Testis (tissue), 3 donors: ENCODE data around the gene FAT2. TPM values are rescaled to one million over a fixed set of nuclear protein-coding genes. Genes with fewer than 3 reads are reported as not detected.

Experiments used
- DNase-seq: peaks from one replicate; pipeline ENCODE4 v3.0.0-alpha.2; 2019
- H3K27ac ChIP-seq, 2 donors: fragments of 200-600 bp; sonication (generic); one replicate each; pipeline ENCODE4 v1.5.1; 2019
- H3K27me3 ChIP-seq: fragments of 200-600 bp; sonication (generic); one replicate; pipeline ENCODE4 v1.5.1; 2019
- H3K36me3 ChIP-seq: fragments of 200-600 bp; sonication (generic); one replicate; pipeline ENCODE4 v1.5.1; 2017; ENCODE audit warnings: low read depth; ENCODE audit errors: missing control alignments
- H3K4me1 ChIP-seq: fragments of 200-600 bp; sonication (generic); one replicate; pipeline ENCODE4 v1.5.1; 2019
- H3K4me3 ChIP-seq, 2 donors: fragments of 200-600 bp; sonication (generic); one replicate each; pipeline ENCODE4 v1.5.1; 2017 to 2019
- H3K9me3 ChIP-seq: fragments of 200-600 bp; sonication (generic); one replicate; pipeline ENCODE4 v1.5.1; 2017
- CTCF ChIP-seq, 3 experiments: fragments of 450-650 bp in 2 of 3; fragments of 200-600 bp in 1 of 3; sonication (generic) in 1 of 3; IDR thresholded peaks; one replicate each; pipeline ENCODE4 v1.5.1; 2016 to 2019; ENCODE audit warnings: antibody characterized with exemption in 3 of 3, mild to moderate bottlenecking in 2 of 3, moderate library complexity in 1 of 3
- POLR2A ChIP-seq: fragments of 450-650 bp; IDR thresholded peaks from one replicate; pipeline ENCODE4 v1.6.1; 2017; ENCODE audit warnings: antibody characterized with exemption, mild to moderate bottlenecking, moderate library complexity
- WGBS, 2 donors: methylation state at CpG; one replicate each; pipeline ENCODE4 v1.1.5; 2018; 5-methylcytosine and 5-hydroxymethylcytosine counted together
- intact Hi-C: fragments of 100-400 bp; cut with DNase I; formaldehyde crosslinking; loops from one replicate; pipeline ENCODE4 v1.15.1; 2023; ENCODE audit warnings: low total_unique reads
- polyA plus RNA-seq: library from polyadenylated mRNA; stranded (reverse); fragments of 350-450 nt; fragmentation: Illumina TruSeq; extraction: RNeasy Lipid Tissue Mini Kit (QIAGEN cat#74804); gene quantifications from one replicate; pipeline ENCODE4 v1.2.3, GENCODE V29; 2014; ENCODE audit warnings: low read depth, low replicate concordance; ENCODE audit not compliant: insufficient read depth
- total RNA-seq, 2 donors: library from RNA; depleted of rRNA; stranded (reverse); fragments of >200 nt; gene quantifications; one replicate each; pipeline ENCODE4 v1.2.3, GENCODE V29; 2016

FAT2 gene
- total and polyA plus RNA-seq, 3 donors from 2014 or later: 10.3 to 21.8 (median 18.0) TPM

- intact Hi-C loops: no loop called here
- Histone ChIP-seq H3K27ac (no peak overlapping the region), H3K4me1 (no peaks in the 10 kb centered on the region), H3K36me3 (no peaks in the 10 kb centered on the region), H3K27me3 (no peaks in the 10 kb centered on the region), H3K4me3 (no peak overlapping the region), H3K9me3 (no peaks in the 10 kb centered on the region)
- no peak for DNase-seq
- WGBS, 2 donors: 97 to 98% methylated on average over 10 of the region's 10 CpGs
- no peak for TF ChIP-seq CTCF (IDR thresholded peaks at IDR 0.05)
- TF ChIP-seq POLR2A: no peak
Observed at GRCh38 chr5:151553130-151553670, 37.9 kb downstream of the FAT2 start.

GRCh38 chr5:151551985-151552384 is 39.1 kb downstream of the FAT2 start:
- Histone ChIP-seq H3K27me3 (no peaks in the 10 kb centered on the region), H3K9me3 (no peaks in the 10 kb centered on the region), H3K4me1 (no peaks in the 10 kb centered on the region), H3K27ac (no peak overlapping the region), H3K4me3 (no peak overlapping the region), H3K36me3 (no peaks in the 10 kb centered on the region)
- 80 to 85% methylated on average over 3 of the region's 3 CpGs for WGBS, 2 donors
- no peak for TF ChIP-seq POLR2A
- intact Hi-C loops: no loop called here
- DNase-seq: no peak

- no peak for DNase-seq
- intact Hi-C loops: no loop called here
- Histone ChIP-seq H3K27ac (no peak overlapping the region), H3K27me3 (no peaks in the 10 kb centered on the region), H3K4me3 (no peak overlapping the region), H3K4me1 (no peaks in the 10 kb centered on the region), H3K36me3 (no peaks in the 10 kb centered on the region), H3K9me3 (no peaks in the 10 kb centered on the region)
- WGBS, 2 donors: 92% methylated on average over 2 of the region's 2 CpGs
- TF ChIP-seq POLR2A: no peak
- no peak for TF ChIP-seq CTCF (IDR thresholded peaks at IDR 0.05)
Observed at GRCh38 chr5:151550146-151550545, 41.0 kb downstream of the FAT2 start.

GRCh38 chr5:151549713-151550112 is 41.4 kb downstream of the FAT2 start:
- intact Hi-C loops: no loop called here
- H3K4me1 ChIP-seq: no peaks in the 10 kb centered on the region
- DNase-seq: no peak
- no peaks in the 10 kb centered on the region for H3K36me3 ChIP-seq
- WGBS, 2 donors: 85% methylated on average over 2 of the region's 2 CpGs
- no peaks in the 10 kb centered on the region for H3K9me3 ChIP-seq
- H3K4me3 ChIP-seq: no peak overlapping the region
- TF ChIP-seq POLR2A: no peak
- TF ChIP-seq CTCF (IDR thresholded peaks at IDR 0.05): no peak
- no peaks in the 10 kb centered on the region for H3K27me3 ChIP-seq
- no peak overlapping the region for H3K27ac ChIP-seq

GRCh38 chr5:151547364-151547763 is 43.8 kb downstream of the FAT2 start:
- no peak overlapping the region for H3K4me3 ChIP-seq
- no peaks in the 10 kb centered on the region for H3K4me1 ChIP-seq
- no peak overlapping the region for H3K27ac ChIP-seq
- WGBS, 2 donors: 87 to 89% methylated on average over 4 of the region's 4 CpGs
- no peaks in the 10 kb centered on the region for H3K36me3 ChIP-seq
- H3K27me3 ChIP-seq: no peaks in the 10 kb centered on the region
- H3K9me3 ChIP-seq: no peaks in the 10 kb centered on the region
- TF ChIP-seq POLR2A (no peak), CTCF (IDR thresholded peaks at IDR 0.05) (no peak)
- intact Hi-C loops: no loop called here
- DNase-seq: no peak
